HG03439 (cell line): Measurements from ENCODE around the gene ZNF160.
A peak's percentile ranks its signal among the peaks of the same experiment; 100 is the strongest.
"Not testable (repeated sequence)": the region's sequence is repeated elsewhere in the genome, so short reads cannot be mapped to it uniquely, and the experiment has no call there.

Source experiments
- ATAC-seq: cut with Tn5 transposase; IDR thresholded peaks from one replicate; pipeline ENCODE4 v1.9.1; 2021; ENCODE audit warnings: mild to moderate bottlenecking, moderate library complexity; ENCODE audit not compliant: unreplicated experiment

ZNF160 gene

GRCh38 chr19:53103234-53104203, at the start of gene ZNF160:
ZNF160 (minus strand) TSS chr19:53103422; CDS start chr19:53086276, 17,146 bp downstream.
- ATAC-seq = peak; percentile 96

GRCh38 chr19:53147645-53148044, 44.4 kb upstream of the ZNF160 start:
- ATAC-seq = no peak

- ATAC-seq = no peak
Observed at GRCh38 chr19:53140351-53140750, 37.1 kb upstream of the ZNF160 start.

- no peak for ATAC-seq
Observed at GRCh38 chr19:53136432-53136831, 33.2 kb upstream of the ZNF160 start.

GRCh38 chr19:53132141-53132991, 29.1 kb upstream of the ZNF160 start, which contains the start of gene ZNF415:
ZNF415 (minus strand) TSS chr19:53132910; CDS start chr19:53122676, 10,234 bp downstream.
- ATAC-seq = no peak

- no peak for ATAC-seq
Observed at GRCh38 chr19:53131727-53132126, 28.5 kb upstream of the ZNF160 start.

- no peak for ATAC-seq
Observed at GRCh38 chr19:53131085-53131590, 27.9 kb upstream of the ZNF160 start.

- ATAC-seq = no peak
Observed at GRCh38 chr19:53130506-53130905, 27.3 kb upstream of the ZNF160 start.

GRCh38 chr19:53126733-53127526, 23.7 kb upstream of the ZNF160 start:
- not testable (repeated sequence) for ATAC-seq

GRCh38 chr19:53123400-53123799, 20.2 kb upstream of the ZNF160 start:
- no peak for ATAC-seq

- ATAC-seq = no peak
Observed at GRCh38 chr19:53112286-53112685, 9.1 kb upstream of the ZNF160 start.

- no peak for ATAC-seq
Observed at GRCh38 chr19:53109527-53109926, 6.3 kb upstream of the ZNF160 start.

- peak; percentile 6 for ATAC-seq
Observed at GRCh38 chr19:53102756-53103233, 427 bp downstream of the ZNF160 start.

GRCh38 chr19:53102206-53102755, 941 bp downstream of the ZNF160 start:
- no peak for ATAC-seq

- no peak for ATAC-seq
Observed at GRCh38 chr19:53101518-53101917, 1.7 kb downstream of the ZNF160 start.

GRCh38 chr19:53098570-53098969, 4.7 kb downstream of the ZNF160 start:
- not testable (repeated sequence) for ATAC-seq

GRCh38 chr19:53096982-53097690, 6.1 kb downstream of the ZNF160 start:
- ATAC-seq = not testable (repeated sequence)

- not testable (repeated sequence) for ATAC-seq
Observed at GRCh38 chr19:53096579-53096978, 6.6 kb downstream of the ZNF160 start.
